ENCODE measurements around the gene ADAM12.

- TF ChIP-seq CTCF (IDR thresholded peaks at IDR 0.05) (no peak), NFIC (IDR thresholded peaks at IDR 0.05; ENCODE audit: borderline replicate concordance) (no peak), NRF1 (IDR thresholded peaks at IDR 0.05; ENCODE audit: low read depth, low read length) (no peak), EZH2phosphoT487 (IDR thresholded peaks at IDR 0.05; ENCODE audit: borderline replicate concordance, low read depth) (no peak)
- TF ChIP-seq, protein P1, sequence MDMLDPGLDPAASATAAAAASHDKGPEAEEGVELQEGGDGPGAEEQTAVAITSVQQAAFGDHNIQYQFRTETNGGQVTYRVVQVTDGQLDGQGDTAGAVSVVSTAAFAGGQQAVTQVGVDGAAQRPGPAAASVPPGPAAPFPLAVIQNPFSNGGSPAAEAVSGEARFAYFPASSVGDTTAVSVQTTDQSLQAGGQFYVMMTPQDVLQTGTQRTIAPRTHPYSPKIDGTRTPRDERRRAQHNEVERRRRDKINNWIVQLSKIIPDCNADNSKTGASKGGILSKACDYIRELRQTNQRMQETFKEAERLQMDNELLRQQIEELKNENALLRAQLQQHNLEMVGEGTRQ (IDR thresholded peaks at IDR 0.05; ENCODE audit: borderline replicate concordance, low read depth, low read length), result no peak
- TF ChIP-seq, protein P2, sequence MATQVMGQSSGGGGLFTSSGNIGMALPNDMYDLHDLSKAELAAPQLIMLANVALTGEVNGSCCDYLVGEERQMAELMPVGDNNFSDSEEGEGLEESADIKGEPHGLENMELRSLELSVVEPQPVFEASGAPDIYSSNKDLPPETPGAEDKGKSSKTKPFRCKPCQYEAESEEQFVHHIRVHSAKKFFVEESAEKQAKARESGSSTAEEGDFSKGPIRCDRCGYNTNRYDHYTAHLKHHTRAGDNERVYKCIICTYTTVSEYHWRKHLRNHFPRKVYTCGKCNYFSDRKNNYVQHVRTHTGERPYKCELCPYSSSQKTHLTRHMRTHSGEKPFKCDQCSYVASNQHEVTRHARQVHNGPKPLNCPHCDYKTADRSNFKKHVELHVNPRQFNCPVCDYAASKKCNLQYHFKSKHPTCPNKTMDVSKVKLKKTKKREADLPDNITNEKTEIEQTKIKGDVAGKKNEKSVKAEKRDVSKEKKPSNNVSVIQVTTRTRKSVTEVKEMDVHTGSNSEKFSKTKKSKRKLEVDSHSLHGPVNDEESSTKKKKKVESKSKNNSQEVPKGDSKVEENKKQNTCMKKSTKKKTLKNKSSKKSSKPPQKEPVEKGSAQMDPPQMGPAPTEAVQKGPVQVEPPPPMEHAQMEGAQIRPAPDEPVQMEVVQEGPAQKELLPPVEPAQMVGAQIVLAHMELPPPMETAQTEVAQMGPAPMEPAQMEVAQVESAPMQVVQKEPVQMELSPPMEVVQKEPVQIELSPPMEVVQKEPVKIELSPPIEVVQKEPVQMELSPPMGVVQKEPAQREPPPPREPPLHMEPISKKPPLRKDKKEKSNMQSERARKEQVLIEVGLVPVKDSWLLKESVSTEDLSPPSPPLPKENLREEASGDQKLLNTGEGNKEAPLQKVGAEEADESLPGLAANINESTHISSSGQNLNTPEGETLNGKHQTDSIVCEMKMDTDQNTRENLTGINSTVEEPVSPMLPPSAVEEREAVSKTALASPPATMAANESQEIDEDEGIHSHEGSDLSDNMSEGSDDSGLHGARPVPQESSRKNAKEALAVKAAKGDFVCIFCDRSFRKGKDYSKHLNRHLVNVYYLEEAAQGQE (IDR thresholded peaks at IDR 0.05; ENCODE audit: low read depth, low read length), result peak; percentile 62; the same call in 1 of the 2 replicates
Observed at GRCh38 chr10:126072622-126073021, 315.7 kb downstream of the ADAM12 start.

All from SK-N-SH (cell line).